WTC11 (cell line): ENCODE results near the gene SPINT2. TPM values are rescaled to one million over a fixed set of nuclear protein-coding genes. Genes with fewer than 3 reads are reported as not detected.

Source experiments
- ATAC-seq: fragments of 200-7000 bp; cut with Tn5 transposase; 2 replicates; pipeline ENCODE4 v1.10.0; 2021; ENCODE audit warnings: mild to moderate bottlenecking, moderate library complexity
- CTCF ChIA-PET: fragments of 300-600 bp; sonication (Branson Sonifier 250); formaldehyde crosslinking; loops from one replicate; lab custom pipeline; 2021; ENCODE audit warnings: antibody characterized with exemption; lab: Charles Lee
- POLR2A ChIA-PET: fragments of 350-600 bp; sonication (Branson Sonifier 250); formaldehyde crosslinking; loops from one replicate; lab custom pipeline; 2021; ENCODE audit warnings: antibody characterized with exemption; lab: Charles Lee
- DNase-seq: peaks from one replicate; pipeline ENCODE4 v3.0.0; 2021; ENCODE audit warnings: low spot score
- H3K27ac Mint-ChIP-seq: 2 replicates; pipeline ENCODE4 v1.8.0; 2021; ENCODE audit warnings: mixed read lengths
- H3K27me3 Mint-ChIP-seq: 2 replicates; pipeline ENCODE4 v1.8.0; 2021; ENCODE audit warnings: low read depth, mild to moderate bottlenecking, moderate library complexity, mixed read lengths
- H3K36me3 Mint-ChIP-seq: 2 replicates; pipeline ENCODE4 v1.8.0; 2021; ENCODE audit warnings: mixed read lengths
- H3K4me1 Mint-ChIP-seq: 2 replicates; pipeline ENCODE4 v1.8.0; 2022; ENCODE audit warnings: mixed read lengths
- H3K4me3 Mint-ChIP-seq: 2 replicates; pipeline ENCODE4 v1.8.0; 2021; ENCODE audit warnings: mild to moderate bottlenecking, moderate library complexity, mixed read lengths
- H3K9me3 Mint-ChIP-seq: 2 replicates; pipeline ENCODE4 v1.8.0; 2021; ENCODE audit warnings: mixed read lengths
- CREB1 ChIP-seq: sonication (generic); formaldehyde crosslinking; IDR thresholded peaks from 2 replicates; pipeline ENCODE4 v1.8.0; 2023; ENCODE audit warnings: mild to moderate bottlenecking, missing genetic modification reagents
- CREM ChIP-seq: sonication (generic); formaldehyde crosslinking; IDR thresholded peaks from 2 replicates; pipeline ENCODE4 v1.8.1; 2022; ENCODE audit warnings: mild to moderate bottlenecking, missing genetic modification reagents, moderate library complexity
- EMX1 ChIP-seq: fragments of 250-450 bp; sonication (Bioruptor Pico); IDR thresholded peaks from 2 replicates; pipeline ENCODE4 v1.8.0; 2021; ENCODE audit warnings: mild to moderate bottlenecking
- ETV6 ChIP-seq: sonication (generic); formaldehyde crosslinking; IDR thresholded peaks from 2 replicates; pipeline ENCODE4 v1.8.1; 2022; ENCODE audit warnings: mild to moderate bottlenecking, missing genetic modification reagents
- FOXK1 ChIP-seq: sonication (generic); formaldehyde crosslinking; IDR thresholded peaks from 2 replicates; pipeline ENCODE4 v1.8.0; 2022; ENCODE audit warnings: mild to moderate bottlenecking, moderate library complexity, missing genetic modification reagents
- FOXP1 ChIP-seq: sonication (generic); formaldehyde crosslinking; IDR thresholded peaks from 2 replicates; pipeline ENCODE4 v1.8.0; 2022; ENCODE audit warnings: missing genetic modification reagents, mild to moderate bottlenecking, moderate library complexity, borderline replicate concordance
- GABPB1 ChIP-seq: sonication (generic); formaldehyde crosslinking; IDR thresholded peaks from 2 replicates; pipeline ENCODE4 v1.8.1; 2023; ENCODE audit warnings: mild to moderate bottlenecking, missing genetic modification reagents
- GTF2I ChIP-seq: fragments of 250-450 bp; sonication (Bioruptor Pico); conservative IDR thresholded peaks from 2 replicates; pipeline ENCODE4 v1.4.0; 2021; ENCODE audit warnings: mild to moderate bottlenecking
- OVOL2 ChIP-seq: fragments of 250-450 bp; sonication (Bioruptor Pico); IDR thresholded peaks from 2 replicates; pipeline ENCODE4 v1.9.0; 2021; ENCODE audit warnings: mild to moderate bottlenecking, borderline replicate concordance
- RORB ChIP-seq: fragments of 250-450 bp; sonication (Bioruptor Pico); IDR thresholded peaks from 2 replicates; pipeline ENCODE4 v1.9.0; 2021; ENCODE audit warnings: mild to moderate bottlenecking
- SMAD3 ChIP-seq: sonication (generic); formaldehyde crosslinking; IDR thresholded peaks from 2 replicates; pipeline ENCODE4 v1.8.0; 2022; ENCODE audit warnings: missing genetic modification reagents, mild to moderate bottlenecking, borderline replicate concordance
- SMAD4 ChIP-seq: sonication (generic); formaldehyde crosslinking; IDR thresholded peaks from 2 replicates; pipeline ENCODE4 v1.8.0; 2022; ENCODE audit warnings: mild to moderate bottlenecking, missing genetic modification reagents
- TCF7 ChIP-seq: sonication (generic); formaldehyde crosslinking; IDR thresholded peaks from 2 replicates; pipeline ENCODE4 v1.8.0; 2022; ENCODE audit warnings: mild to moderate bottlenecking, low read depth, missing genetic modification reagents, moderate library complexity
- TEAD1 ChIP-seq: sonication (generic); formaldehyde crosslinking; IDR thresholded peaks from 2 replicates; pipeline ENCODE4 v1.8.0; 2022; ENCODE audit warnings: mild to moderate bottlenecking, missing genetic modification reagents
- ZNF263 ChIP-seq: sonication (generic); formaldehyde crosslinking; IDR thresholded peaks from 2 replicates; pipeline ENCODE4 v1.8.1; 2022; ENCODE audit warnings: low read depth, mild to moderate bottlenecking, moderate library complexity, missing genetic modification reagents
- total RNA-seq: library from RNA; stranded (reverse); gene quantifications from 3 replicates; pipeline ENCODE4 v1.2.3, GENCODE V29; 2021
- TF ChIP-seq, protein P1 (sequence below): fragments of 200-600 bp; IDR thresholded peaks from 2 replicates; pipeline ENCODE4 v1.8.0; 2022; ENCODE audit warnings: antibody characterized with exemption
- TF ChIP-seq, protein P2 (sequence below): sonication (generic); formaldehyde crosslinking; IDR thresholded peaks from 2 replicates; pipeline ENCODE4 v1.8.1; 2023; ENCODE audit warnings: mild to moderate bottlenecking, missing genetic modification reagents
- TF ChIP-seq, protein P3 (sequence below): sonication (generic); formaldehyde crosslinking; IDR thresholded peaks from 2 replicates; pipeline ENCODE4 v1.8.1; 2022; ENCODE audit warnings: mild to moderate bottlenecking, missing genetic modification reagents, moderate library complexity, borderline replicate concordance
- TF ChIP-seq, protein P4 (sequence below): sonication (generic); formaldehyde crosslinking; IDR thresholded peaks from 2 replicates; pipeline ENCODE4 v1.8.1; 2022; ENCODE audit warnings: low read depth, missing genetic modification reagents, borderline replicate concordance
- TF ChIP-seq, protein P5 (sequence below): sonication (generic); formaldehyde crosslinking; IDR thresholded peaks from 2 replicates; pipeline ENCODE4 v1.8.1; 2022; ENCODE audit warnings: missing genetic modification reagents, borderline replicate concordance
- TF ChIP-seq, protein P6 (sequence below): sonication (generic); formaldehyde crosslinking; IDR thresholded peaks from 2 replicates; pipeline ENCODE4 v1.8.0; 2022; ENCODE audit warnings: mild to moderate bottlenecking, missing genetic modification reagents
- TF ChIP-seq, protein P7 (sequence below): sonication (generic); formaldehyde crosslinking; IDR thresholded peaks from 2 replicates; pipeline ENCODE4 v1.8.1; 2022; ENCODE audit warnings: mild to moderate bottlenecking, moderate library complexity, missing genetic modification reagents
- TF ChIP-seq, protein P8 (sequence below): fragments of 250-450 bp; sonication (Bioruptor Pico); IDR thresholded peaks from 2 replicates; pipeline ENCODE4 v1.9.0; 2021; ENCODE audit warnings: moderate library complexity, mild to moderate bottlenecking, inconsistent platforms, borderline replicate concordance

Gene SPINT2
- total RNA-seq, 1 experiment from 2014 or later: 335 TPM

DNA sequence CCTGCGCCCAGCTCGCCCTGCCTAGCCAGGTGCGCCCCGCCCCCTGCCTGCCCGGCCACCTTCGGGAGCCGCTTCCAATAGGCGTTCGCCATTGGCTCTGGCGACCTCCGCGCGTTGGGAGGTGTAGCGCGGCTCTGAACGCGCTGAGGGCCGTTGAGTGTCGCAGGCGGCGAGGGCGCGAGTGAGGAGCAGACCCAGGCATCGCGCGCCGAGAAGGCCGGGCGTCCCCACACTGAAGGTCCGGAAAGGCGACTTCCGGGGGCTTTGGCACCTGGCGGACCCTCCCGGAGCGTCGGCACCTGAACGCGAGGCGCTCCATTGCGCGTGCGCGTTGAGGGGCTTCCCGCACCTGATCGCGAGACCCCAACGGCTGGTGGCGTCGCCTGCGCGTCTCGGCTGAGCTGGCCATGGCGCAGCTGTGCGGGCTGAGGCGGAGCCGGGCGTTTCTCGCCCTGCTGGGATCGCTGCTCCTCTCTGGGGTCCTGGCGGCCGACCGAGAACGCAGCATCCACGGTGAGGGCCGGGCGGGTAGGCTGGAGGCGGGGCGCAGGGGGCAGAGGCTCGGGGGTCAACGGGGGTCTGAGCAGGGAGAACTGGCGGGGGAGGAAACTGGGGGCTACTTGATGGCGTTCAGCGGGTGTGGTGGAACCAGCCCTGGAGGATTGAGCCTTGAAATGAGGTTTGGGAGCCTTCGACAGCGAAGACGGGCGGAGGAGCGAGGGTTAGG, at the start of gene SPINT2 (continued):
- no peak for TF ChIP-seq GABPB1 (CRISPR knock-in tag)
- no peak for TF ChIP-seq SMAD4 (CRISPR knock-in tag)
- peak; percentile 91 for TF ChIP-seq SMAD3 (CRISPR knock-in tag)
- TF ChIP-seq OVOL2 (CRISPR knock-in tag): no peak
- TF ChIP-seq, protein P1, sequence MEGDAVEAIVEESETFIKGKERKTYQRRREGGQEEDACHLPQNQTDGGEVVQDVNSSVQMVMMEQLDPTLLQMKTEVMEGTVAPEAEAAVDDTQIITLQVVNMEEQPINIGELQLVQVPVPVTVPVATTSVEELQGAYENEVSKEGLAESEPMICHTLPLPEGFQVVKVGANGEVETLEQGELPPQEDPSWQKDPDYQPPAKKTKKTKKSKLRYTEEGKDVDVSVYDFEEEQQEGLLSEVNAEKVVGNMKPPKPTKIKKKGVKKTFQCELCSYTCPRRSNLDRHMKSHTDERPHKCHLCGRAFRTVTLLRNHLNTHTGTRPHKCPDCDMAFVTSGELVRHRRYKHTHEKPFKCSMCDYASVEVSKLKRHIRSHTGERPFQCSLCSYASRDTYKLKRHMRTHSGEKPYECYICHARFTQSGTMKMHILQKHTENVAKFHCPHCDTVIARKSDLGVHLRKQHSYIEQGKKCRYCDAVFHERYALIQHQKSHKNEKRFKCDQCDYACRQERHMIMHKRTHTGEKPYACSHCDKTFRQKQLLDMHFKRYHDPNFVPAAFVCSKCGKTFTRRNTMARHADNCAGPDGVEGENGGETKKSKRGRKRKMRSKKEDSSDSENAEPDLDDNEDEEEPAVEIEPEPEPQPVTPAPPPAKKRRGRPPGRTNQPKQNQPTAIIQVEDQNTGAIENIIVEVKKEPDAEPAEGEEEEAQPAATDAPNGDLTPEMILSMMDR: no peak
- TF ChIP-seq ZNF263 (CRISPR knock-in tag): no peak
- TF ChIP-seq, protein P2, sequence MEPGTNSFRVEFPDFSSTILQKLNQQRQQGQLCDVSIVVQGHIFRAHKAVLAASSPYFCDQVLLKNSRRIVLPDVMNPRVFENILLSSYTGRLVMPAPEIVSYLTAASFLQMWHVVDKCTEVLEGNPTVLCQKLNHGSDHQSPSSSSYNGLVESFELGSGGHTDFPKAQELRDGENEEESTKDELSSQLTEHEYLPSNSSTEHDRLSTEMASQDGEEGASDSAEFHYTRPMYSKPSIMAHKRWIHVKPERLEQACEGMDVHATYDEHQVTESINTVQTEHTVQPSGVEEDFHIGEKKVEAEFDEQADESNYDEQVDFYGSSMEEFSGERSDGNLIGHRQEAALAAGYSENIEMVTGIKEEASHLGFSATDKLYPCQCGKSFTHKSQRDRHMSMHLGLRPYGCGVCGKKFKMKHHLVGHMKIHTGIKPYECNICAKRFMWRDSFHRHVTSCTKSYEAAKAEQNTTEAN (CRISPR knock-in tag): peak; percentile 60; the same call in 1 of the 2 replicates
- peak; percentile 83 for TF ChIP-seq FOXK1 (CRISPR knock-in tag)
- TF ChIP-seq RORB: no peak
- TF ChIP-seq, protein P3, sequence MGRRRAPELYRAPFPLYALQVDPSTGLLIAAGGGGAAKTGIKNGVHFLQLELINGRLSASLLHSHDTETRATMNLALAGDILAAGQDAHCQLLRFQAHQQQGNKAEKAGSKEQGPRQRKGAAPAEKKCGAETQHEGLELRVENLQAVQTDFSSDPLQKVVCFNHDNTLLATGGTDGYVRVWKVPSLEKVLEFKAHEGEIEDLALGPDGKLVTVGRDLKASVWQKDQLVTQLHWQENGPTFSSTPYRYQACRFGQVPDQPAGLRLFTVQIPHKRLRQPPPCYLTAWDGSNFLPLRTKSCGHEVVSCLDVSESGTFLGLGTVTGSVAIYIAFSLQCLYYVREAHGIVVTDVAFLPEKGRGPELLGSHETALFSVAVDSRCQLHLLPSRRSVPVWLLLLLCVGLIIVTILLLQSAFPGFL (CRISPR knock-in tag): no peak
- TF ChIP-seq GTF2I (CRISPR knock-in tag): no peak
- TF ChIP-seq, protein P4, sequence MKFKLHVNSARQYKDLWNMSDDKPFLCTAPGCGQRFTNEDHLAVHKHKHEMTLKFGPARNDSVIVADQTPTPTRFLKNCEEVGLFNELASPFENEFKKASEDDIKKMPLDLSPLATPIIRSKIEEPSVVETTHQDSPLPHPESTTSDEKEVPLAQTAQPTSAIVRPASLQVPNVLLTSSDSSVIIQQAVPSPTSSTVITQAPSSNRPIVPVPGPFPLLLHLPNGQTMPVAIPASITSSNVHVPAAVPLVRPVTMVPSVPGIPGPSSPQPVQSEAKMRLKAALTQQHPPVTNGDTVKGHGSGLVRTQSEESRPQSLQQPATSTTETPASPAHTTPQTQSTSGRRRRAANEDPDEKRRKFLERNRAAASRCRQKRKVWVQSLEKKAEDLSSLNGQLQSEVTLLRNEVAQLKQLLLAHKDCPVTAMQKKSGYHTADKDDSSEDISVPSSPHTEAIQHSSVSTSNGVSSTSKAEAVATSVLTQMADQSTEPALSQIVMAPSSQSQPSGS: no peak
- TF ChIP-seq, protein P5, sequence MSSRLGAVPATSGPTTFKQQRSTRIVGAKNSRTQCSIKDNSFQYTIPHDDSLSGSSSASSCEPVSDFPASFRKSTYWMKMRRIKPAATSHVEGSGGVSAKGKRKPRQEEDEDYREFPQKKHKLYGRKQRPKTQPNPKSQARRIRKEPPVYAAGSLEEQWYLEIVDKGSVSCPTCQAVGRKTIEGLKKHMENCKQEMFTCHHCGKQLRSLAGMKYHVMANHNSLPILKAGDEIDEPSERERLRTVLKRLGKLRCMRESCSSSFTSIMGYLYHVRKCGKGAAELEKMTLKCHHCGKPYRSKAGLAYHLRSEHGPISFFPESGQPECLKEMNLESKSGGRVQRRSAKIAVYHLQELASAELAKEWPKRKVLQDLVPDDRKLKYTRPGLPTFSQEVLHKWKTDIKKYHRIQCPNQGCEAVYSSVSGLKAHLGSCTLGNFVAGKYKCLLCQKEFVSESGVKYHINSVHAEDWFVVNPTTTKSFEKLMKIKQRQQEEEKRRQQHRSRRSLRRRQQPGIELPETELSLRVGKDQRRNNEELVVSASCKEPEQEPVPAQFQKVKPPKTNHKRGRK (CRISPR knock-in tag): no peak
- 0 out of 2 replicates have a peak, but pooled peaks have one; percentile 56 for TF ChIP-seq TCF7 (CRISPR knock-in tag)

DNA sequence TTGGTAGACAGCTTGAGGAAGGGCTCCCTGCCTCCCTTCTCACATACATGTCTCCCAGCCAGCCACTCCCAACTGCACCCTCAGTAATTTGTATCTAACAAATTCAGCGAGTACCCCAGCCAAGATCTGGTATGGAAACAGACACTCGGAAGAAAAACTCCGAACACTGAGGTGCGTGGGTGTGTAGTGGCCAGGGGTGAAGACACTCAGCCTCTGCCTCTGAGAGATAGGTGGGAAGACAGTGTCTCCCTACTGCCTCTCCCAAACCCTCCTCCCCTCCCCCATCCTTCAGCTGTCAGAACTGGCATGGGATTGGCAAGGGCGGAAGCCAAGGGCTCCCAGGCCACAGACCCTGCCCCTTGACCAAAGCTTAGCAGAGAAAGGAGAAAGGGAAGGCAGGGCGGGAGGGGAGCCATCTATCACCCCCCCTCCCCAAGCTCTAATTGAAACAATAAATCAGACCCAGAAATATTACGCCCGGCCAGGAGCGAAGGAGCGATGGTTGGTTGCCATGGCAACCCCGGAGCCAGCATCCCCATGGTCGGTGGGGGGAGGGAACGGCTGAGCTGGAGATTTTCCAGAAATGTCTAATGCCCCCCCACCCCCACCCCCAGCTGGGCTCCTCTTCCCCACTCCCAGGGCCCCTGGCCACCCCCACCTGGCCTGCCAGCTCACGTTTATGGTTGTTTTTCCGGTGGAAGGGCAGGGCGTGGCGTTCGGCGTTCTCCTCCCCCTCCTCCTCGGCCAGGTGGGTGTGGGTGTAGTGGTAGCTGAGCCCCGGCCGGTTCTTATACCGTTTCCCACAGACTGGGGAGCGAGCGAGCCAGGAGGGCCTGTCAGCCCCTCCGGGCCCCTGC, 47.4 kb upstream of the SPINT2 start:
- ATAC-seq: no peak
- ChIA-PET POLR2A (no interaction called here), CTCF (interaction anchor here (0.8 to 1.0 kb wide), 2 partner anchors 10 to 75 kb away, joined by 3 to 5 read pairs; no protein-coding TSS in a partner anchor)
- no peaks in the 10 kb centered on the region for H3K27me3 Mint-ChIP-seq
- peaks cover 4% of the 10 kb centered on the region; the same call in 1 of the 2 replicates for H3K4me1 Mint-ChIP-seq
- no peak for DNase-seq
- no peaks in the 10 kb centered on the region for H3K36me3 Mint-ChIP-seq
- no peak overlapping the region for H3K27ac Mint-ChIP-seq
- no peak overlapping the region for H3K4me3 Mint-ChIP-seq
- TF ChIP-seq, protein P2 (CRISPR knock-in tag): no peak
- TF ChIP-seq FOXP1 (CRISPR knock-in tag): no peak
- TF ChIP-seq, protein P6, sequence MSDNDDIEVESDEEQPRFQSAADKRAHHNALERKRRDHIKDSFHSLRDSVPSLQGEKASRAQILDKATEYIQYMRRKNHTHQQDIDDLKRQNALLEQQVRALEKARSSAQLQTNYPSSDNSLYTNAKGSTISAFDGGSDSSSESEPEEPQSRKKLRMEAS (CRISPR knock-in tag): no peak
- no peak for TF ChIP-seq EMX1
- TF ChIP-seq, protein P7, sequence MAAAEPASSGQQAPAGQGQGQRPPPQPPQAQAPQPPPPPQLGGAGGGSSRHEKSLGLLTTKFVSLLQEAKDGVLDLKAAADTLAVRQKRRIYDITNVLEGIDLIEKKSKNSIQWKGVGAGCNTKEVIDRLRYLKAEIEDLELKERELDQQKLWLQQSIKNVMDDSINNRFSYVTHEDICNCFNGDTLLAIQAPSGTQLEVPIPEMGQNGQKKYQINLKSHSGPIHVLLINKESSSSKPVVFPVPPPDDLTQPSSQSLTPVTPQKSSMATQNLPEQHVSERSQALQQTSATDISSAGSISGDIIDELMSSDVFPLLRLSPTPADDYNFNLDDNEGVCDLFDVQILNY (CRISPR knock-in tag): no peak
- TF ChIP-seq CREM (CRISPR knock-in tag): no peak
- TF ChIP-seq CREB1 (CRISPR knock-in tag): no peak
- TF ChIP-seq ETV6 (CRISPR knock-in tag): no peak
- TF ChIP-seq TEAD1 (CRISPR knock-in tag): no peak
- TF ChIP-seq, protein P8, sequence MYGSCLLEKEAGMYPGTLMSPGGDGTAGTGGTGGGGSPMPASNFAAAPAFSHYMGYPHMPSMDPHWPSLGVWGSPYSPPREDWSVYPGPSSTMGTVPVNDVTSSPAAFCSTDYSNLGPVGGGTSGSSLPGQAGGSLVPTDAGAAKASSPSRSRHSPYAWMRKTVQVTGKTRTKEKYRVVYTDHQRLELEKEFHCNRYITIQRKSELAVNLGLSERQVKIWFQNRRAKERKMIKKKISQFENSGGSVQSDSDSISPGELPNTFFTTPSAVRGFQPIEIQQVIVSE (CRISPR knock-in tag): no peak
- TF ChIP-seq, all 79 proteins: peak for 0
- H3K9me3 Mint-ChIP-seq: no peaks in the 10 kb centered on the region
